ENCODE measurements around the gene DDIT4. TPM values are rescaled to one million over a fixed set of nuclear protein-coding genes. Genes with fewer than 3 reads are reported as not detected.
A peak's percentile ranks its signal among the peaks of the same experiment; 100 is the strongest.

The DDIT4 gene
- total RNA-seq, 1 donor from 2014 or later = 68.6 TPM

DNA sequence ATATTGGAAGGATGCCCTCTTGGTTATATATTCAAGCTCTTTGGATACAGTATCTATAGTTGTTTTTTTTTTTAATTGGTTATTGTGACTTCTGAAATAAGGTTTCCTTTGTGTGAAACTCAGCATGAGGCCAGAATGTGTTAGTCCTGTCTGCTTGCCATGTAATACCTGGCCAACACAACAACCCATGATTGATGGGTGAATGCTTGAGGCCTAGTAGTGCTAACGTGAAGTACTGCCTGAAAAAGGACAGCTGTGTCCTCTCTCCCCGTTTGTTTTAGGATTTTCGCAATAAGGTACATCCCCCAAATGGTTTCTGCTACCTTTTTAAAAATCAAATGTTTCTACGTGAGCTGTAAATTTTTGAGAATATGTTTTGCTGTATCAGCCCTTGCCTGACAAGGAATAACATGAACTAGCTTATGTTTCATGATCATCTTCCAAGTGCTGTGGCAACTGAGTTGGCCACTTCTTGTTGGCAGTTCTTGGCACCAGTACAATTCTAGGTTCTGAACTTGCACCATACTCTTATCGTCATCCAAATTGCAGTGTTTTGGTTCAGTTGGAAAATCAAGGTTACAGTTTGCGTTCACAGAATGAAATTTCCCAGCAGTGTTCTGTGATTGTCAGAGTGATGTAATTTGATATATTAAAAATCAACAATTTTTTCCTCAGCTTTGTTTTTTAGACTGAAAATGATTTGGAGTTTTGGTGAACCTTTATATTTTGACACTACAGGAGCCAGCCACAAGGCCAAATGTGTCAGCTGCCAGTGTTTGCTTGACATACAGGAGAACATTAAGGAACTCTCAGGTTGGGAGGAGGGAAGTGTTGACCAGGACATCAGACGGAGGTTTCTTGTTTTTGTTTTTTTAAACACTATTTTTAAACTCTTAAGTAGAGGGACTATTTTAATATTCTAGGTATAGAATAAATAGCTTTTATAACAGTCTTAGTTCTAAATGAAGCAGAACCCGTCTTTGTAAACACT is 44.2 kb upstream of the DDIT4 start:
- no peaks in the 10 kb centered on the region for H3K9me3 Mint-ChIP-seq
- H3K27ac Mint-ChIP-seq (ENCODE audit: unreplicated experiment) = peak overlapping the region; percentile 85
- no peak for DNase-seq (ENCODE audit: low read depth, low spot score)
- no peak overlapping the region for H3K4me3 Mint-ChIP-seq
- no peaks in the 10 kb centered on the region for H3K27me3 Mint-ChIP-seq (ENCODE audit: low read depth)
- H3K36me3 Mint-ChIP-seq (ENCODE audit: low read depth) = peaks cover 9% of the 10 kb centered on the region
- TF ChIP-seq, protein P1, sequence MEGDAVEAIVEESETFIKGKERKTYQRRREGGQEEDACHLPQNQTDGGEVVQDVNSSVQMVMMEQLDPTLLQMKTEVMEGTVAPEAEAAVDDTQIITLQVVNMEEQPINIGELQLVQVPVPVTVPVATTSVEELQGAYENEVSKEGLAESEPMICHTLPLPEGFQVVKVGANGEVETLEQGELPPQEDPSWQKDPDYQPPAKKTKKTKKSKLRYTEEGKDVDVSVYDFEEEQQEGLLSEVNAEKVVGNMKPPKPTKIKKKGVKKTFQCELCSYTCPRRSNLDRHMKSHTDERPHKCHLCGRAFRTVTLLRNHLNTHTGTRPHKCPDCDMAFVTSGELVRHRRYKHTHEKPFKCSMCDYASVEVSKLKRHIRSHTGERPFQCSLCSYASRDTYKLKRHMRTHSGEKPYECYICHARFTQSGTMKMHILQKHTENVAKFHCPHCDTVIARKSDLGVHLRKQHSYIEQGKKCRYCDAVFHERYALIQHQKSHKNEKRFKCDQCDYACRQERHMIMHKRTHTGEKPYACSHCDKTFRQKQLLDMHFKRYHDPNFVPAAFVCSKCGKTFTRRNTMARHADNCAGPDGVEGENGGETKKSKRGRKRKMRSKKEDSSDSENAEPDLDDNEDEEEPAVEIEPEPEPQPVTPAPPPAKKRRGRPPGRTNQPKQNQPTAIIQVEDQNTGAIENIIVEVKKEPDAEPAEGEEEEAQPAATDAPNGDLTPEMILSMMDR (conservative IDR thresholded peaks at IDR 0.05) = no peak
- H3K4me1 Mint-ChIP-seq = peaks cover 17% of the 10 kb centered on the region

DNA sequence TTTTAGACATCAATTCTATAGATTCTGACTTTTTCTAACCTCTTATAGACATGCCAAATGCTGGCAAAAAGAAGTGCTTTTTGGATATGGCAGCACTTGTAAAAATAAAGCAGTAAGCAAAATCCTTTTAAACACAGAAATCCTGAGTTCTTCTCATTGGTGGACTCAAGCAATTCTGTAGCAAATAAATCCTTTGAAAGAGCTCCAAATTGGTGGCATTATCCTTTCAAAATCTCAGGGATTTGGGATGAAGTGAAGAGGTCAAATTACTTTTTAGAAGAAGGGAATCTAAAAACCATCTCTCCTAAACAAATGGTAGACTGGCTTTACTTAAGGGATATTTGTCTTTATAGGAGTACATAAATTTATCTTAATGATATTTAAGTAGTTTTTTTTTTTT is 40.1 kb upstream of the DDIT4 start:
- TF ChIP-seq, protein P1 (conservative IDR thresholded peaks at IDR 0.05) = no peak
- Mint-ChIP-seq H3K27ac (ENCODE audit: unreplicated experiment) (no peak overlapping the region), H3K36me3 (ENCODE audit: low read depth) (peaks cover 12% of the 10 kb centered on the region), H3K27me3 (ENCODE audit: low read depth) (no peaks in the 10 kb centered on the region), H3K4me1 (peaks cover 16% of the 10 kb centered on the region), H3K4me3 (no peak overlapping the region), H3K9me3 (no peaks in the 10 kb centered on the region)
- DNase-seq (ENCODE audit: low read depth, low spot score) = no peak

DNA sequence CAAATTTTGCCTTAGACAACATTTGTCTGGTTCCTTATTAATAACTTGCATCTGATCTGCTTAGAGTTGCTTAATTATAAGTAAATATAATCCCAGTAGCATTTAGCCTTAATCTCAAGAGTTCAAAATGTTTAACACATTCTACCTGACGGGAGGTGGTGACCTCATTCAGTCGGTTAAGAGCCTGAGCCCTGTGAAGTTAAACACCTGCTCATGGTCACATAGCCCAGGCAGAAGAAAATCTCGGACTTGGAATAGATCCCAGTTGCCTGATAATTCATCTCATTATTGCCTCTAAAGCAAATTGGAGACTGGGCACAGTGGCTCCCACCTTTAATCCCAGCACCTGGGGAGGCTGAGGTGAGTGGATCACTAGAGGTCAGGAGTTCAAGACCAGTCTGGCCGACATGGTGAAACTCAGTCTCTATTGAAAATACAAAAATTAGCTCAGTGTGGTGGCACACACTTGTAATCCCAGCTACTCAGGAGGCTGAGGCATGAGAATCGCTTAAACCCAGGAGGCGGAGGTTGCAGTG is 39.1 kb upstream of the DDIT4 start:
- no peak for DNase-seq (ENCODE audit: low read depth, low spot score)
- Mint-ChIP-seq H3K9me3 (no peaks in the 10 kb centered on the region), H3K36me3 (ENCODE audit: low read depth) (peaks cover 12% of the 10 kb centered on the region), H3K27me3 (ENCODE audit: low read depth) (no peaks in the 10 kb centered on the region), H3K4me3 (no peak overlapping the region), H3K27ac (ENCODE audit: unreplicated experiment) (no peak overlapping the region), H3K4me1 (peaks cover 9% of the 10 kb centered on the region)
- TF ChIP-seq, protein P1 (conservative IDR thresholded peaks at IDR 0.05) = no peak

DNA sequence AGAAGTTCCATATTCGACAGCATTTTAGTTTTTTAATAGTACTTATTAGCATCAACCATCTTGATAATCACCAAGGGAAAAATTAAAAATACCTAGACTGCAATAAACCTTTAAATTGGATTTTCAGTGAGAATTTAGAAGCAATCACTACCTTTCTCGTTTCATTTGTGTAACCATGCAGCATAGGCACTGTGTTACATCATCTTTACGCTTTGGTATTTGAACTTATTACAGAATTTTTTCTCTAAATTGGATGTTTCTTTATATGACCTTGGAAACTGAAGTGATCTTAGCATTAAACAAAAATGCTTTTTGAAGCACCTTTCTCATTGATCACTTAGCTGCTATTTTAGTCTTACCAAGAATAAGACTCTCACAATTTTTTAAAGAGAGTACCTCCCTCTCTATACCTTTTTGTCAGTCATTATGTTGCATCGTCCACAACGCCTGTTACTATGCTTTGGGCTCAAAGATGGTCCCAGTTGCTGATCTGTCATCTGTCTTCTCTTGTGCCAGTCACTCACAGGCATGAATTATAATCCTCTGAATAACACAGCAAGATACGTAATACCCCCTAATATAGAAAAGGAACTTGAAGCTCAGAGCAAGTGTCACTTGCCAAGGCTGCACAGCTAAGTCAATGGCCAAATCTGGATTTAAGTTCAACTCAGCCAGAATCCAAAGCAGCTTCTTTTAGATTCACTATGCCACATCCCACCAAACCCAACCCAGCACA is 38.0 kb upstream of the DDIT4 start:
- DNase-seq (ENCODE audit: low read depth, low spot score) = no peak
- H3K27me3 Mint-ChIP-seq (ENCODE audit: low read depth) = no peaks in the 10 kb centered on the region
- no peak overlapping the region for H3K4me3 Mint-ChIP-seq
- peaks cover 12% of the 10 kb centered on the region for H3K36me3 Mint-ChIP-seq (ENCODE audit: low read depth)
- no peak overlapping the region for H3K27ac Mint-ChIP-seq (ENCODE audit: unreplicated experiment)
- H3K4me1 Mint-ChIP-seq = peaks cover 6% of the 10 kb centered on the region
- H3K9me3 Mint-ChIP-seq = no peaks in the 10 kb centered on the region
- TF ChIP-seq, protein P1 (conservative IDR thresholded peaks at IDR 0.05) = no peak

DNA sequence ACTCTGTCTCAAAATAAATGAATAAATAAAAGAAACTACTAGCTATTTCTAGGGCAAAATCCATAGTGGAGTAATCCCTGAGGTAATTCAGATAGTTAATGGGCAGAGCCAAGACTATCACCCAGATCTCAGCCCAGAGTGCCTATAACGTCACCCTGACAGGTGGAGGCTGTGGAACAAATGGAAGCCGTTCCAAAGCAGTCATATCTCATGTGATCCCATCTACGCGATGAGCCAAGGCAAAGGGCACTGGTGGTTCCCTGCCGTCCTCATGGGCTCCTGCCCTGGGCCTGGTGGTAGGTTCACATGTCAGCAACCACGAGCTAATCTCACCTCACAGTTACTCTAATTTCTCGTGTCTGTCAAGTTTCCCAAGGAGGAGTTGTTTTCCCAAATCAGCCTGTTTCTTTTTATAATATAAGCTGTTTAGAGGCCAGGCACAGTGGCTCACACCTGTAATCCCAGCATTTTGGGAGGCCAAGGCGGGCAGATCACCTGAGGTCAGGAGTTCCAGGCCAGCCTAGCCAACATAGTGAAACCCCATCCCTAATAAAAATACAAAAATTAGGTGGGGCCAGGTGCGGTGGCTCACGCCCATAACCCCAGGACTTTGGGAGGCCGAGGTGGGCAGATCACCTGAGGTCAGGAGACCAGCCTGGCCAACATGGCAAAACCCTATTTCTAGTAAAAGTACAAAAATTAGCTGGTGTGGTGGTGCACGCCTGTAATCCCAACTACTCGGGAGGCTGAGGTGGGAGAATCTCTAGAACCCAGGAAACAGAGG is 35.1 kb upstream of the DDIT4 start:
- Mint-ChIP-seq H3K4me1 (peaks cover 26% of the 10 kb centered on the region), H3K4me3 (no peak overlapping the region), H3K27me3 (ENCODE audit: low read depth) (no peaks in the 10 kb centered on the region), H3K36me3 (ENCODE audit: low read depth) (peaks cover 3% of the 10 kb centered on the region), H3K27ac (ENCODE audit: unreplicated experiment) (no peak overlapping the region), H3K9me3 (no peaks in the 10 kb centered on the region)
- no peak for DNase-seq (ENCODE audit: low read depth, low spot score)
- TF ChIP-seq, protein P1 (conservative IDR thresholded peaks at IDR 0.05) = no peak

All from neural crest cell (in vitro differentiated cells).